DMS79 treated with DMSO at 0.1 percent for 48 hours (cell line): ENCODE measurements around the gene LGI4.
A peak's percentile ranks its signal among the peaks of the same experiment; 100 is the strongest.
"Not testable (repeated sequence)": the region's sequence is repeated elsewhere in the genome, so short reads cannot be mapped to it uniquely, and the experiment has no call there.

Experiments used
- DNase-seq: peaks from one replicate; lab custom pipeline; 2025; lab: John Stamatoyannopoulos, UW

Gene LGI4

GRCh38 chr19:35105411-35106290, 29.2 kb downstream of the LGI4 start:
- DNase-seq = no peak

- DNase-seq = no peak
These were observed 29.8 kb downstream of the LGI4 start for GRCh38 chr19:35105047-35105410.

DNA sequence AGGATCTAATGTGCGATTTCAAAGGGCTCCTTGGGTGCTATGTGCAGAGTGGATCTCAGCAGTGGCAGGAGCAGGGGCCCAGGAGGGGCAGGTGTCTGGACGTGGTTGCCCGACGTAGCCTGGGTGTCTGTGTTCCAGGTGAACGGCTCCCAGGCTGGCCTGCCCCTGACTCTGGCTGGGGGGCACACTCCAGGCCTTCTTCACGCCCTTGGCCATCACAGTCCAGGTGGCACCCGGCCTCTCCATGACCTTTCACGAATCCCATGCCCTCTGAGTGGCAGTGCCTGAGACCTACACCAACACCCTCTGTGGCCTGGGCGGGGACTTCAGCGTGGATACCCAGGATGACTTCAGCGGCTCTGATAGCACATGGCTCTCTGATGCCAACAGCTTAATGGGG, 30.5 kb downstream of the LGI4 start:
- no peak for DNase-seq

- not testable (repeated sequence) for DNase-seq
These were observed 31.2 kb downstream of the LGI4 start for GRCh38 chr19:35103614-35104013.

DNA sequence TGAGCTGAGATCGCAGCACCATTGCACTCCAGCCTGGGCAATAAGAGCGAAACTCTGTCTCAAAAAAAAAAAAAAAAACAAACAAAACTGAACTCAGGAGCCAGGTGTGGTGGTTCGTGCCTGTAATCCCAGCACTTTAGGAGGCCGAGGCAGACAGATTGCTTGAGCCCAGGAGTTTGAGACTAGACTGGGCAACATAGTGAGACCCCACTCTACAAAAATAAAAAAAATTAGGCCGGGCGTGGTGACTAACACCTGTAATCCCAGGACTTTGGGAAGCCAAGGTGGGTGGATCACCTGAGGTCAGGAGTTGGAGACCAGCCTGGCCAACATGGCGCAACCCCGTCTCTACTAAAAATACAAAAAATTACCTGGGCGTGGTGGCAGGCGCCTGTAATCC, 32.9 kb downstream of the LGI4 start:
- not testable (repeated sequence) for DNase-seq

GRCh38 chr19:35100588-35101533, 34.0 kb downstream of the LGI4 start:
- no peak for DNase-seq

DNA sequence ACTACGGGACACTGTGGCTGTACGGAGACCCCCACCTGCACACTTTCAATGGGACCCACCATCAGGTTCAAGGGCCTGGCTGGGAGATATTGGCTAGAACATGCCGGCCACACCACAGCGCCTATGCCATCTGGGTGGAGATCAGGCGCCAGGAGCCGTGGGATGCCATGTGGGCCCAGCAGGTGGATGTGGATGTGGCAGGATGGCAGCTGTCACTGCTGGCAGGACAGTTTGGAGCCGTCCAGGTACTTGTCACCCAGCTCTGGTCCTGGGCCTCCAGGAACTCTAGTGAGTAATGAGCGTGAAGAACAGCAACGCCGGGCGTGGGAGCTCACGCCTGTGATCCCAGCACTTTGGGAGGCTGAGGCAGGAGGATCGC, 35.0 kb downstream of the LGI4 start:
- no peak for DNase-seq

GRCh38 chr19:35099155-35099896, 35.5 kb downstream of the LGI4 start:
- DNase-seq = no peak

GRCh38 chr19:35098413-35099049, 36.3 kb downstream of the LGI4 start:
- peak; percentile 10 for DNase-seq

- DNase-seq = no peak
These were observed 39.0 kb downstream of the LGI4 start for GRCh38 chr19:35095667-35096368.

GRCh38 chr19:35094656-35095055, 40.2 kb downstream of the LGI4 start:
- no peak for DNase-seq

GRCh38 chr19:35093941-35094647, 40.8 kb downstream of the LGI4 start:
- DNase-seq = no peak

- DNase-seq = no peak
These were observed 41.4 kb downstream of the LGI4 start for GRCh38 chr19:35093430-35093829.

- DNase-seq = peak; percentile 15
These were observed 44.2 kb downstream of the LGI4 start for GRCh38 chr19:35090506-35091214.

- DNase-seq = no peak
These were observed 44.7 kb downstream of the LGI4 start for GRCh38 chr19:35090160-35090505.

GRCh38 chr19:35089554-35089953, 45.3 kb downstream of the LGI4 start:
- DNase-seq = no peak

DNA sequence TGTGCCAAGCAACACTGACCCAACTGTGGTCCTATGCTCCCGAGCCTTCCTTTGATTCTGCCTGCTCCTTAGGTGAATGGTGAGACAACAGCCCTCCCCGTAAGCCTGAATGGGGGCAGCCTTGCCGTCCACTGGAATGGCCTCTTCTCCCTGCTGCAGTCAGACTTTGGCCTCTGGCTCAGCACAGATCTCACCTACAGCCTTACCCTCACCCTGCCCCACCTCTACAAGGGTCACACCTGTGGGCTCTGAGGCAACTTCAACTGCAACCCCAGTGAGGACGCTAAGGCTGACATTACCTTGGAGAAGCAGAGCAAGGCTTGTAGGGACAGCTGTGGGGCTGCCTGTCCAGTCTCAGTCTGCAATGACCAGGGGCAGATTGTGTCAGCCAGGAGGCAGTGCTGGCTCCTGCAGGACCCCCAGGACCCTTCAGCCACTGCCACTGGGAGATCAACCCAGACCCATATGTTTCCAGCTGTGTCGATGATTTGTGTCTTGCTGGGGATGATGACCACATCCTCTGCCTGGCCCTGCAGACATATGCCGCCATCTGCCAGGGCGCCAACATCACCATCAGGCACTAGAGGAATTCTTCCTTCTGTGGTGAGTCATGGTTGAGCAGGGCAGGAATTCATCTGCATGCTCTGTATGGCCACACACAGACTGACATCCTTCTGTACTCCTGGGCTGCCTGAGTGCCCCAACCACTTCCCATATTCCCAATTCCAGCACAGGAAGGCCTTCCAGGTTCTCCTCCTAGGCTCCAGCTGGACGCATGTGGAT, 46.5 kb downstream of the LGI4 start:
- no peak for DNase-seq

GRCh38 chr19:35087393-35087792, 47.5 kb downstream of the LGI4 start:
- no peak for DNase-seq

- DNase-seq = no peak
These were observed 48.4 kb downstream of the LGI4 start for GRCh38 chr19:35086455-35086854.
